Activated CD4-positive, alpha-beta T cell treated with anti-CD3 and anti-CD28 coated beads for 36 hours (primary cell): Measurements from ENCODE around the gene DNAAF3. TPM values are rescaled to one million over a fixed set of nuclear protein-coding genes. Genes with fewer than 3 reads are reported as not detected.
"Not testable (repeated sequence)": the region's sequence is repeated elsewhere in the genome, so short reads cannot be mapped to it uniquely, and the experiment has no call there.

Source experiments
- ATAC-seq: fragments of 200-7000 bp; cut with Tn5 transposase; one replicate; pipeline ENCODE4 v1.10.0; 2021; ENCODE audit warnings: mild to moderate bottlenecking, moderate library complexity
- CTCF ChIA-PET: fragments of 350-600 bp; sonication (Branson Sonifier 250); formaldehyde crosslinking; loops from one replicate; lab custom pipeline; 2021; ENCODE audit warnings: antibody characterized with exemption; lab: Charles Lee
- POLR2A ChIA-PET: fragments of 350-600 bp; sonication (Branson Sonifier 250); formaldehyde crosslinking; loops from one replicate; lab custom pipeline; 2021; ENCODE audit warnings: antibody characterized with exemption, inconsistent platforms; lab: Charles Lee
- DNase-seq: peaks from one replicate; pipeline ENCODE4 v3.0.0-alpha.2; 2020
- H3K27ac Mint-ChIP-seq: one replicate; pipeline ENCODE4 v1.8.0; 2021; ENCODE audit warnings: mixed read lengths
- H3K27me3 Mint-ChIP-seq: one replicate; pipeline ENCODE4 v1.8.0; 2021; ENCODE audit warnings: mixed read lengths
- H3K36me3 Mint-ChIP-seq: one replicate; pipeline ENCODE4 v1.8.0; 2021; ENCODE audit warnings: low read depth, mixed read lengths
- H3K4me1 Mint-ChIP-seq: one replicate; pipeline ENCODE4 v1.8.0; 2021; ENCODE audit warnings: mixed read lengths
- H3K4me3 Mint-ChIP-seq: one replicate; pipeline ENCODE4 v1.8.0; 2021; ENCODE audit warnings: mild to moderate bottlenecking, moderate library complexity, mixed read lengths
- H3K9me3 Mint-ChIP-seq: one replicate; pipeline ENCODE4 v1.8.0; 2021; ENCODE audit warnings: low read depth, mixed read lengths
- intact Hi-C, 2 experiments: fragments of 100-400 bp; cut with DNase I in 1 of 2; cut with micrococcal nuclease in 1 of 2; formaldehyde crosslinking; loops; one replicate each; pipeline versions ENCODE4 v1.14.2 to v1.15.1; 2022 to 2024; cut with DNase I, micrococcal nuclease
- total RNA-seq, 2 experiments: library from RNA; stranded (reverse); gene quantifications; one replicate each; pipeline ENCODE4 v1.2.3, GENCODE V29; 2021

Gene DNAAF3
- under 1 TPM; 0.53 to 0.72 TPM for total RNA-seq

- peaks cover 45% of the 10 kb centered on the region for H3K27me3 Mint-ChIP-seq
- ChIA-PET POLR2A (no interaction called here), CTCF (interaction anchor here (0.5 to 1.9 kb wide), 6 partner anchors 10 to 845 kb away, joined by 3 to 7 read pairs (median 4); partner anchors contain the start of gene KMT5C)
- H3K27ac Mint-ChIP-seq: peak within 1 kb of the TSS; percentile 11
- ATAC-seq (peak; percentile 95), DNase-seq (peak; percentile 95)
- H3K36me3 Mint-ChIP-seq: no peaks in the 10 kb centered on the region
- peak within 1 kb of the TSS; percentile 71 for H3K4me3 Mint-ChIP-seq
- H3K4me1 Mint-ChIP-seq: peaks cover 10% of the 10 kb centered on the region
- intact Hi-C loops: loop anchor here (1.0 to 10.0 kb wide), 8 partner anchors 13 to 702 kb away; partner anchors contain the start of genes ISOC2 (in 1 of the 2), KMT5C (in 1 of the 2), LENG9 (in 1 of the 2) and PPP1R12C (in 1 of the 2)
- no peaks in the 10 kb centered on the region for H3K9me3 Mint-ChIP-seq
These were observed at the start of gene DNAAF3 for GRCh38 chr19:55166530-55167268. Gene DNAAF3 (minus strand): TSS chr19:55166613. CDS start chr19:55166413, 200 bp downstream.

- H3K9me3 Mint-ChIP-seq: peaks cover 6% of the 10 kb centered on the region
- intact Hi-C loops: loop anchor here in 1 of 2 experiments (2.0 kb wide), 1 partner anchor 205 kb away; no protein-coding TSS in a partner anchor
- CTCF ChIA-PET: no interaction called here
These were observed 47.1 kb upstream of the DNAAF3 start for GRCh38 chr19:55213547-55213946.

GRCh38 chr19:55212447-55212846 lies 46.0 kb upstream of the DNAAF3 start:
- no peak overlapping the region for H3K27ac Mint-ChIP-seq
- H3K4me1 Mint-ChIP-seq: peaks cover 11% of the 10 kb centered on the region
- H3K9me3 Mint-ChIP-seq: peaks cover 6% of the 10 kb centered on the region
- intact Hi-C loops: loop anchor here in 1 of 2 experiments (2.0 kb wide), 1 partner anchor 206 kb away; no protein-coding TSS in a partner anchor
- ATAC-seq: no peak
- peak; percentile 78 for DNase-seq
- peaks cover 29% of the 10 kb centered on the region for H3K27me3 Mint-ChIP-seq
- H3K36me3 Mint-ChIP-seq: peaks cover 3% of the 10 kb centered on the region
- ChIA-PET POLR2A (interaction anchor here (0.6 to 0.7 kb wide), 2 partner anchors 264 to 292 kb away, joined by 3 read pairs; no protein-coding TSS in a partner anchor), CTCF (interaction anchor here (0.6 to 0.7 kb wide), 2 partner anchors 48 to 290 kb away, joined by 3 read pairs; no protein-coding TSS in a partner anchor)
- H3K4me3 Mint-ChIP-seq: no peak overlapping the region

More at GRCh38 chr19:55213547-55213946, 47.1 kb upstream of the DNAAF3 start:
- Mint-ChIP-seq H3K36me3 (peaks cover 3% of the 10 kb centered on the region), H3K4me3 (no peak overlapping the region), H3K27ac (no peak overlapping the region), H3K27me3 (peaks cover 29% of the 10 kb centered on the region), H3K4me1 (peaks cover 15% of the 10 kb centered on the region)
- no peak for ATAC-seq
- POLR2A ChIA-PET: no interaction called here
- no peak for DNase-seq

- ChIA-PET POLR2A (no interaction called here), CTCF (no interaction called here)
- H3K27me3 Mint-ChIP-seq: peaks cover 29% of the 10 kb centered on the region
These were observed 43.5 kb upstream of the DNAAF3 start for GRCh38 chr19:55209693-55210472.

GRCh38 chr19:55208880-55209692 lies 42.7 kb upstream of the DNAAF3 start, which contains the start of gene PTPRH:
Gene PTPRH (minus strand): TSS chr19:55209501. CDS start chr19:55209433, 68 bp downstream.
- ChIA-PET POLR2A (interaction anchor here (0.5 kb wide), 1 partner anchor 16 kb away, joined by 4 read pairs; no protein-coding TSS in a partner anchor), CTCF (no interaction called here)
- peaks cover 3% of the 10 kb centered on the region for H3K36me3 Mint-ChIP-seq
- H3K27me3 Mint-ChIP-seq: peaks cover 26% of the 10 kb centered on the region
- no peak for DNase-seq
- H3K9me3 Mint-ChIP-seq: peaks cover 5% of the 10 kb centered on the region
- peaks cover 2% of the 10 kb centered on the region for H3K4me1 Mint-ChIP-seq
- intact Hi-C loops: no loop called here
- H3K27ac Mint-ChIP-seq: no peak within 1 kb of the TSS
- no peak within 1 kb of the TSS for H3K4me3 Mint-ChIP-seq
- ATAC-seq: no peak

More at GRCh38 chr19:55209693-55210472, 43.5 kb upstream of the DNAAF3 start:
- ATAC-seq (no peak), DNase-seq (no peak)
- Mint-ChIP-seq H3K4me3 (no peak overlapping the region), H3K4me1 (peaks cover 2% of the 10 kb centered on the region), H3K9me3 (peaks cover 5% of the 10 kb centered on the region), H3K27ac (no peak overlapping the region), H3K36me3 (peaks cover 3% of the 10 kb centered on the region)
- intact Hi-C loops: no loop called here

GRCh38 chr19:55206664-55207500 lies 40.5 kb upstream of the DNAAF3 start:
- no peak overlapping the region for H3K4me3 Mint-ChIP-seq
- H3K27ac Mint-ChIP-seq: no peak overlapping the region
- H3K36me3 Mint-ChIP-seq: no peaks in the 10 kb centered on the region
- H3K4me1 Mint-ChIP-seq: peaks cover 2% of the 10 kb centered on the region
- intact Hi-C loops: no loop called here
- H3K9me3 Mint-ChIP-seq: no peaks in the 10 kb centered on the region
- DNase-seq (peak; percentile 76), ATAC-seq (peak; percentile 96)
- H3K27me3 Mint-ChIP-seq: peaks cover 25% of the 10 kb centered on the region
- ChIA-PET POLR2A (no interaction called here), CTCF (no interaction called here)

GRCh38 chr19:55202199-55202598 lies 35.8 kb upstream of the DNAAF3 start:
- DNase-seq, H3K4me1 Mint-ChIP-seq, H3K27ac Mint-ChIP-seq, H3K4me3 Mint-ChIP-seq, POLR2A ChIA-PET, intact Hi-C loops, H3K9me3 Mint-ChIP-seq, CTCF ChIA-PET, ATAC-seq, H3K36me3 Mint-ChIP-seq: not testable (repeated sequence)
- H3K27me3 Mint-ChIP-seq: peaks cover 18% of the 10 kb centered on the region

GRCh38 chr19:55199620-55200204 lies 33.3 kb upstream of the DNAAF3 start:
- ChIA-PET CTCF (no interaction called here), POLR2A (no interaction called here)
- no peaks in the 10 kb centered on the region for H3K9me3 Mint-ChIP-seq
- intact Hi-C loops: no loop called here
- ATAC-seq: no peak
- H3K4me3 Mint-ChIP-seq: no peak overlapping the region
- DNase-seq: no peak
- no peak overlapping the region for H3K27ac Mint-ChIP-seq
- no peaks in the 10 kb centered on the region for H3K4me1 Mint-ChIP-seq
- peaks cover 11% of the 10 kb centered on the region for H3K27me3 Mint-ChIP-seq
- H3K36me3 Mint-ChIP-seq: no peaks in the 10 kb centered on the region

- intact Hi-C loops: no loop called here
- CTCF ChIA-PET: interaction anchor here (0.8 kb wide), 1 partner anchor 356 kb away, joined by 3 read pairs; no protein-coding TSS in a partner anchor
- H3K4me1 Mint-ChIP-seq: no peaks in the 10 kb centered on the region
- H3K9me3 Mint-ChIP-seq: no peaks in the 10 kb centered on the region
- DNase-seq (no peak), ATAC-seq (no peak)
- H3K27me3 Mint-ChIP-seq: peaks cover 9% of the 10 kb centered on the region
- H3K4me3 Mint-ChIP-seq: no peak overlapping the region
- H3K27ac Mint-ChIP-seq: no peak overlapping the region
- POLR2A ChIA-PET: no interaction called here
- no peaks in the 10 kb centered on the region for H3K36me3 Mint-ChIP-seq
These were observed 32.2 kb upstream of the DNAAF3 start for GRCh38 chr19:55198651-55199050.

- intact Hi-C loops: no loop called here
- CTCF ChIA-PET: interaction anchor here (0.7 kb wide), 1 partner anchor 296 kb away, joined by 3 read pairs; no protein-coding TSS in a partner anchor
- ATAC-seq (peak; percentile 57), DNase-seq (no peak)
- Mint-ChIP-seq H3K36me3 (no peaks in the 10 kb centered on the region), H3K4me1 (no peaks in the 10 kb centered on the region), H3K9me3 (no peaks in the 10 kb centered on the region), H3K4me3 (no peak overlapping the region), H3K27ac (no peak overlapping the region), H3K27me3 (peaks cover 13% of the 10 kb centered on the region)
- POLR2A ChIA-PET: no interaction called here
These were observed 31.1 kb upstream of the DNAAF3 start for GRCh38 chr19:55197528-55197927.
